Omental fat pad (tissue), 4 donors: Measurements from ENCODE around the gene WDR18. TPM values are rescaled to one million over a fixed set of nuclear protein-coding genes. Genes with fewer than 3 reads are reported as not detected.
A peak's percentile ranks its signal among the peaks of the same experiment; 100 is the strongest.

ENCODE experiments used
- ATAC-seq: fragments of 150-250 bp; one replicate; pipeline ENCODE4 v1.9.1; 2016; ENCODE audit warnings: mild to moderate bottlenecking, moderate library complexity; ENCODE audit not compliant: low FRiP score
- DNase-seq: peaks from one replicate; pipeline ENCODE4 v3.0.0-alpha.2; 2019; ENCODE audit warnings: low spot score
- CTCF ChIP-seq, 3 donors: fragments of 450-650 bp; IDR thresholded peaks; one replicate each; pipeline ENCODE4 v1.5.1; 2016 to 2017; ENCODE audit warnings: antibody characterized with exemption in 3 of 3, mild to moderate bottlenecking in 3 of 3, moderate library complexity in 2 of 3
- total RNA-seq, 4 donors: library from RNA; depleted of rRNA; stranded (reverse); fragments of >200 nt; gene quantifications; one replicate each; pipeline ENCODE4 v1.1.0, GENCODE V29; 2016

The WDR18 gene
- total RNA-seq, 4 donors from 2014 or later = 22.8 to 69.4 (median 37.5) TPM

GRCh38 chr19:1025960-1026782 is 42.0 kb downstream of the WDR18 start, which contains the start of gene CNN2:
Gene CNN2 (plus strand): TSS chr19:1026608. CDS start chr19:1026662, 54 bp downstream.
- TF ChIP-seq CTCF (IDR thresholded peaks at IDR 0.05) = no peak
- no peak for DNase-seq
- ATAC-seq = peak; percentile 58

GRCh38 chr19:1026783-1027649 is 42.9 kb downstream of the WDR18 start:
- TF ChIP-seq CTCF (IDR thresholded peaks at IDR 0.05) = no peak
- ATAC-seq (peak; percentile 7), DNase-seq (no peak)

- no peak for TF ChIP-seq CTCF (IDR thresholded peaks at IDR 0.05)
- DNase-seq (no peak), ATAC-seq (no peak)
Measured at GRCh38 chr19:1027650-1028061, 43.5 kb downstream of the WDR18 start.

GRCh38 chr19:1028062-1028926 is 44.1 kb downstream of the WDR18 start:
- ATAC-seq (peak; percentile 32), DNase-seq (no peak)
- no peak for TF ChIP-seq CTCF (IDR thresholded peaks at IDR 0.05)

- no peak for ATAC-seq
- no peak for TF ChIP-seq CTCF (IDR thresholded peaks at IDR 0.05)
- DNase-seq = no peak
Measured at GRCh38 chr19:1032264-1032867, 48.2 kb downstream of the WDR18 start.

GRCh38 chr19:1035998-1036621 is 52.0 kb downstream of the WDR18 start:
- ATAC-seq = no peak

More at GRCh38 chr19:1035998-1036621, 52.0 kb downstream of the WDR18 start:
- DNase-seq = no peak
- TF ChIP-seq CTCF (IDR thresholded peaks at IDR 0.05) = no peak
